Adrenal gland (tissue), 12 donors: ENCODE data around the gene MXRA7. TPM values are rescaled to one million over a fixed set of nuclear protein-coding genes. Genes with fewer than 3 reads are reported as not detected.

Experiments
- DNase-seq, 7 donors: peaks; one replicate each; pipeline ENCODE4 v3.0.0-alpha.2; 2019 to 2020
- H3K27ac ChIP-seq, 5 donors: fragments of 200-600 bp; sonication (generic) in 4 of 5; 1 replicate in 3 of 5; 2 replicates in 2 of 5; pipeline versions ENCODE4 v1.5.1 to v1.8.0; 2016 to 2020; ENCODE audit warnings: mild to moderate bottlenecking in 1 of 5
- H3K27me3 ChIP-seq: fragments of 200-600 bp; 2 replicates; pipeline ENCODE4 v1.8.0; 2021
- H3K36me3 ChIP-seq, 2 donors: fragments of 200-600 bp; replicated peaks in 1 of 2; 1 replicate in 1 of 2; 2 replicates in 1 of 2; pipeline versions ENCODE4 v1.5.1 to v1.8.0; 2018 to 2022
- H3K4me1 ChIP-seq, 2 donors: fragments of 200-600 bp; replicated peaks in 1 of 2; 1 replicate in 1 of 2; 2 replicates in 1 of 2; pipeline versions ENCODE4 v1.5.1 to v1.8.0; 2018 to 2021
- H3K4me3 ChIP-seq, 4 donors: fragments of 200-600 bp; sonication (generic) in 3 of 4; one replicate each; pipeline ENCODE4 v1.5.1; 2016 to 2018
- H3K9me3 ChIP-seq, 3 donors: fragments of 200-600 bp; sonication (generic) in 1 of 3; replicated peaks in 1 of 3; 1 replicate in 2 of 3; 2 replicates in 1 of 3; pipeline versions ENCODE4 v1.5.1 to v1.8.0; 2016 to 2021
- CTCF ChIP-seq, 6 experiments: fragments of 450-650 bp in 4 of 6; fragments of 200-600 bp in 2 of 6; sonication (generic) in 1 of 6; IDR thresholded peaks; 1 replicate in 5 of 6; 2 replicates in 1 of 6; pipeline versions ENCODE4 v1.5.1 to v1.8.0; 2016 to 2021; ENCODE audit warnings: antibody characterized with exemption in 6 of 6, mild to moderate bottlenecking in 2 of 6, moderate library complexity in 1 of 6
- POLR2A ChIP-seq, 2 donors: fragments of 450-650 bp; IDR thresholded peaks; one replicate each; pipeline ENCODE4 v1.6.1; 2017; ENCODE audit warnings: antibody characterized with exemption in 2 of 2, mild to moderate bottlenecking in 2 of 2, moderate library complexity in 1 of 2
- WGBS, 4 donors: extraction: QIAGEN DNeasy Blood & Tissue Kit in 2 of 4; methylation state at CpG; one replicate each; pipeline versions ENCODE4 v1.1.5 to v1.1.7; 2013 to 2017; 5-methylcytosine and 5-hydroxymethylcytosine counted together
- intact Hi-C, 2 donors: fragments of 100-400 bp; cut with DNase I; formaldehyde crosslinking; loops; one replicate each; pipeline versions ENCODE4 v1.14.1 to v1.15.0; 2022 to 2023
- polyA plus RNA-seq, 3 donors: library from polyadenylated mRNA; stranded (reverse); fragments of 200-250 nt in 2 of 3; fragments of 350-450 nt in 1 of 3; fragmentation: Illumina TruSeq in 1 of 3; extraction: RNeasy Lipid Tissue Mini Kit (QIAGEN cat#74804) in 1 of 3; gene quantifications; one replicate each; pipeline ENCODE4 v1.2.3, GENCODE V29; 2013 to 2014
- total RNA-seq, 9 donors: library from RNA; depleted of rRNA in 4 of 9; stranded (reverse); fragments of >200 nt in 4 of 9; fragments of 120-200 nt in 1 of 9; fragmentation: NEBNext Ultra II Directional in 1 of 9; extraction: Animal tissue kit (Norgen Biotek cat#: 25700) in 1 of 9; gene quantifications; one replicate each; pipeline versions ENCODE4 v1.1.0 to v1.2.4, GENCODE V29; 2013 to 2023
- donor health status: healthy with polysubstance abuse.
- donor health status: Bipolar disorder and iron deficiency.
- donor health status: DM: yes; HTN: yes; CAD: no.
- donor health status: DM: no; HTN: no; CAD: no.
- donor health status: DM: no; HTN: no; CAD: no.
- donor health status: DM: yes; HTN: yes; CAD: no.

MXRA7 gene
- total and polyA plus RNA-seq, 12 donors: 81.5 to 671 (median 356) TPM

- intact Hi-C loops: no loop called here
- Histone ChIP-seq H3K4me1 (no peaks in the 10 kb centered on the region), H3K27ac (no peak overlapping the region), H3K4me3 (no peak overlapping the region), H3K36me3 (peaks cover 0 to 20% of the 10 kb centered on the region in 2 donors), H3K27me3 (no peaks in the 10 kb centered on the region), H3K9me3 (no peaks in the 10 kb centered on the region)
- peak in 1 of 7 donors; percentile 23 for DNase-seq
- WGBS, 4 donors: 92 to 100% (median 98%) methylated on average over 2 of the region's 2 CpGs
- TF ChIP-seq POLR2A (IDR thresholded peaks at IDR 0.05): no peak
- TF ChIP-seq CTCF (IDR thresholded peaks at IDR 0.05): no peak
Measured at GRCh38 chr17:76755285-76755684, 44.5 kb upstream of the MXRA7 start.

GRCh38 chr17:76753061-76753961 lies 42.5 kb upstream of the MXRA7 start:
- no peak overlapping the region for H3K4me3 ChIP-seq
- no peaks in the 10 kb centered on the region for H3K9me3 ChIP-seq
- DNase-seq: peak in 1 of 7 donors; percentile 30
- H3K27ac ChIP-seq: no peak overlapping the region
- no peaks in the 10 kb centered on the region for H3K4me1 ChIP-seq
- 83 to 85% (median 85%) methylated on average over 11 to 12 of the region's 12 CpGs for WGBS, 4 donors
- intact Hi-C loops: no loop called here
- TF ChIP-seq CTCF (IDR thresholded peaks at IDR 0.05) (no peak), POLR2A (IDR thresholded peaks at IDR 0.05) (no peak)
- H3K27me3 ChIP-seq: no peaks in the 10 kb centered on the region
- H3K36me3 ChIP-seq: peaks cover 0 to 17% of the 10 kb centered on the region in 2 donors

GRCh38 chr17:76752006-76752405 lies 41.2 kb upstream of the MXRA7 start:
- 82 to 86% (median 84%) methylated on average over 4 of the region's 4 CpGs for WGBS, 4 donors
- TF ChIP-seq CTCF (IDR thresholded peaks at IDR 0.05) (no peak), POLR2A (IDR thresholded peaks at IDR 0.05) (no peak)
- H3K27ac ChIP-seq: no peak overlapping the region
- no peaks in the 10 kb centered on the region for H3K9me3 ChIP-seq
- H3K27me3 ChIP-seq: no peaks in the 10 kb centered on the region
- intact Hi-C loops: no loop called here
- H3K36me3 ChIP-seq: peaks cover 0 to 11% of the 10 kb centered on the region in 2 donors
- DNase-seq: no peak
- no peak overlapping the region for H3K4me3 ChIP-seq
- no peaks in the 10 kb centered on the region for H3K4me1 ChIP-seq

GRCh38 chr17:76751416-76751993 lies 40.7 kb upstream of the MXRA7 start:
- TF ChIP-seq CTCF (IDR thresholded peaks at IDR 0.05) (no peak), POLR2A (IDR thresholded peaks at IDR 0.05) (no peak)
- Histone ChIP-seq H3K4me3 (no peak overlapping the region), H3K27ac (no peak overlapping the region), H3K27me3 (no peaks in the 10 kb centered on the region), H3K36me3 (peaks cover 0 to 11% of the 10 kb centered on the region in 2 donors), H3K9me3 (no peaks in the 10 kb centered on the region), H3K4me1 (no peaks in the 10 kb centered on the region)
- WGBS, 4 donors: 64 to 67% (median 65%) methylated on average over 3 of the region's 3 CpGs
- intact Hi-C loops: no loop called here
- peak in 3 of 7 donors; percentile 44 to 54 (median 50) for DNase-seq
